Amniotic epithelial cell (primary cell): ENCODE data around the gene GRK1.
A peak's percentile ranks its signal among the peaks of the same experiment; 100 is the strongest.

Source experiments
- DNase-seq: peaks from one replicate; pipeline ENCODE4 v3.0.0-alpha.2; 2010; ENCODE audit warnings: low read depth

Gene GRK1

DNA sequence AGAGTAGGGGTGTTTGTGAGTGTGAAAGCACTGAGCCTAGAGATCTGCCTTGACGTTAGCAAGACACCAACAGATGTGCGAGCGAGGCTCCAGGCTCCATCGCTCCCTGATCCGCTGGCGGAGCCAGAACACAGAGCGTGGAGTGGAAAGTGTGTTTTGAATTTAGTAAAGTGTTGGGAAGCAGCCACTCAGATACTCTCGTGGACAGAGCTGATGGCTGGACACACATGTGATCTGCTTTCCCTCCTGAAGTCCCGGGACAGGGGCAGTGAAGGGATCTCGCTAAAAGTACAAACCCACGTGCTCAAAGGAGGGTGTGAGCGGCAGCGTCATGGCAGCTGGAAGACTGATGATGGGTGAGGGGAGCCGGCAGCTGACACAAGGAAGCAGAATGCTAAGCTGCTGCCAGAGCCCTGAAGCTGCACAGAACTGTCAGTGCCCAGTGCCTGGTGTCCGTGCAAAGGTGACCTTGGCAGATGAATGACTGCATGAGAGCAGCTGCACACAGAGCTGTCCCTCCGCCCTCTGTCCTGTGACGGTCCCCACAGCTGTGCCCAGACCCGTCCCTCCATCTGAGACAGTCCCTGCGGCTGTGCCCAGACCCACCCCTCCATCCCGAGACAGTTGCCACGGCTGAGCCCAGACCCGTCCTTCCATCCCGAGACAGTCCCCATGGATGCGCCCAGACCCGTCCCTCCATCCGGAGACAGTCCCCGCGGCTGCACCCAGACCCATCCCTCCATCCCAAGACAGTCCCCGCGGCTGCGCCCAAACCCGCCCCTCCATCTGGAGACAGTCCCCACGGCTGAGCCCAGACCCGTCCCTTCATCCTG, 62.4 kb downstream of the GRK1 start:
- DNase-seq: peak; percentile 15

GRCh38 chr13:113730258-113730691, 63.3 kb downstream of the GRK1 start:
- DNase-seq: no peak

- no peak for DNase-seq
Measured at GRCh38 chr13:113730831-113731191, 63.8 kb downstream of the GRK1 start.

GRCh38 chr13:113731192-113732175, 64.5 kb downstream of the GRK1 start:
- no peak for DNase-seq

- no peak for DNase-seq
Measured at GRCh38 chr13:113732176-113732960, 65.3 kb downstream of the GRK1 start.

- no peak for DNase-seq
Measured at GRCh38 chr13:113732961-113733950, 66.2 kb downstream of the GRK1 start.

GRCh38 chr13:113734099-113734825, 67.2 kb downstream of the GRK1 start:
- DNase-seq: no peak

GRCh38 chr13:113734826-113735125, 67.8 kb downstream of the GRK1 start:
- DNase-seq: no peak

- DNase-seq: no peak
Measured at GRCh38 chr13:113735194-113735593, 68.2 kb downstream of the GRK1 start.

DNA sequence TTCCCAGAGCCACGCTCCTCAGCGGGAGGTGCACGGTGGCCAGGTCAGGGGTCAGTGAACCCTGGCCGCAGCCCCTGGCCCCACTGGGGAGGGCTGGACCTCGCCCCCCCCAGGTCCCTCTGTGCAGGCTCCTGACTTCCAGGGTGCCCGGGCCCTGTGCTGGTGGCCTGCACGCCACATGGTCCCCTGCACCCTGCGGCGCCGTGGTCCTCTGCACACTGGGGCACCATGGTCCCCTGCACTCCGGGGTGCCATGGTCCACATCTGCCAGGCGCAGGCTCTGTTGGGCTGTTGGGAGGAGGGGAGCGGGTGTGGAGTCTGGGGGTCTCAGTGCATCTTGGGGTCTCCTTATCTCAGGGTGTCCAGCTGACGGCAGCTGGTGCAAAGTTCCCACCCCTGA, 68.7 kb downstream of the GRK1 start:
- DNase-seq: no peak

DNA sequence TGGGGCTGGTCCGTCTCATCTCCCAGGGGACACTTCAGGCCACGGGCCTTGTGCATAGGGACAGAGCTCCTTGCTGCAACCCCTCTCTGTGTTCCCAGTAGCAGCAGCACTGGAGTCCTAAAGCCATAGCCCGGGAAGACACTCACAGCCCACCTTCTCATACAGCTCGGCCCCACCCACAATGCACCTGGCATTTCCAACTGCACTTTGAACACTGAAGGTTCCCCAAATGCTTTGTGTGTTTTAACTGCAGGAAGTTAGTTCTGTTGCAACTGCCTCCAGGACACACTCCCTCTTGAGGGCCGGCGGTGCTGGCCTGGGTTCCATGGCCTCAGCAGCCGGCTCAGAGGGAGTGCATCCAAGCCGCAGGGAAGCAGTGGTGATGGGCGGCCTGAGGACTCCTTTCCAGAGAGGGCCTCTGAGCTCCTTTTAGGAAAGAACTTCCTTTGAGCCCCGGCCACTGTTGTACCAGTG, 69.3 kb downstream of the GRK1 start:
- no peak for DNase-seq

DNA sequence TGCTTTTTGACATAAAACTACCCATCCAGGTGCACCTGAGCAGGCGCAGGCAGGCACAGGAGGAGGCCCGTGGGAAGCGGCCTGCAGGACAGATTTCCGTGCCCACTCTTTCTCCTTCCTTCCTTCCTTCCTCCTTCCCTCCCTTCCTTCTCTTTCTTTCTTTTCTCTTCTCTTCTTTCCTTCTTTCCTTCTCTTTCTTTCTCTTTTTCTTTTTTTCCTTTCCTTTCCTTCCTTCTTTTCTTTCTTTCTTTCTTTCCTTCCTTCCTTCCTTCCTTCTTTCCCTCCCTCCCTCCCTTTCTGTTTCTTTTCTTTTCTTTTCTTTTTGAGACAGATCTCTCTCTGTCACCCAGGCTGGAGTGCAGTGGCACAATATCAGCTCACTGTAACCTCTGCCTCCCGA, 70.8 kb downstream of the GRK1 start:
- DNase-seq: no peak

- DNase-seq: no peak
Measured at GRCh38 chr13:113739527-113740285, 72.7 kb downstream of the GRK1 start.

DNA sequence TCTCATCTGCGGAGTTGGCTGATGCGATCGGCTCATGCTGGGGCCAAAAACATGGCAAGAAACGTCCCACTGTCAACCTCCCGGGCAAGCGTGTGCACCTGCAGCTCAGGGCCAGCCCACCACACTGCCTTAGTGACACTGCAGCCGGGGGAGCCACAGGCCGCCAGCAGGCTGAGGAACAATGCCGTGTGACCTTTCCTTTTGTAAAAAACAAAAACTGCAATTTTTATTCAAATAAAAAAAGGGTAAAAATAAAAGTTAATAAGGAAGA, 73.2 kb downstream of the GRK1 start:
- DNase-seq: no peak

- no peak for DNase-seq
Measured at GRCh38 chr13:113740661-113741060, 73.6 kb downstream of the GRK1 start.

GRCh38 chr13:113741191-113741668, 74.2 kb downstream of the GRK1 start:
- DNase-seq: no peak

GRCh38 chr13:113742000-113742441, 75.0 kb downstream of the GRK1 start:
- peak; percentile 66 for DNase-seq

- DNase-seq: no peak
Measured at GRCh38 chr13:113742445-113743120, 75.6 kb downstream of the GRK1 start.
